Activated T-cell treated with anti-CD3 and anti-CD28 coated beads for 24 hours (primary cell): ENCODE data around the gene ARHGEF7.

Source experiments
- DNase-seq: peaks from one replicate; pipeline ENCODE4 v3.0.0-alpha.2; 2020; ENCODE audit warnings: low read depth

ARHGEF7 gene

DNA sequence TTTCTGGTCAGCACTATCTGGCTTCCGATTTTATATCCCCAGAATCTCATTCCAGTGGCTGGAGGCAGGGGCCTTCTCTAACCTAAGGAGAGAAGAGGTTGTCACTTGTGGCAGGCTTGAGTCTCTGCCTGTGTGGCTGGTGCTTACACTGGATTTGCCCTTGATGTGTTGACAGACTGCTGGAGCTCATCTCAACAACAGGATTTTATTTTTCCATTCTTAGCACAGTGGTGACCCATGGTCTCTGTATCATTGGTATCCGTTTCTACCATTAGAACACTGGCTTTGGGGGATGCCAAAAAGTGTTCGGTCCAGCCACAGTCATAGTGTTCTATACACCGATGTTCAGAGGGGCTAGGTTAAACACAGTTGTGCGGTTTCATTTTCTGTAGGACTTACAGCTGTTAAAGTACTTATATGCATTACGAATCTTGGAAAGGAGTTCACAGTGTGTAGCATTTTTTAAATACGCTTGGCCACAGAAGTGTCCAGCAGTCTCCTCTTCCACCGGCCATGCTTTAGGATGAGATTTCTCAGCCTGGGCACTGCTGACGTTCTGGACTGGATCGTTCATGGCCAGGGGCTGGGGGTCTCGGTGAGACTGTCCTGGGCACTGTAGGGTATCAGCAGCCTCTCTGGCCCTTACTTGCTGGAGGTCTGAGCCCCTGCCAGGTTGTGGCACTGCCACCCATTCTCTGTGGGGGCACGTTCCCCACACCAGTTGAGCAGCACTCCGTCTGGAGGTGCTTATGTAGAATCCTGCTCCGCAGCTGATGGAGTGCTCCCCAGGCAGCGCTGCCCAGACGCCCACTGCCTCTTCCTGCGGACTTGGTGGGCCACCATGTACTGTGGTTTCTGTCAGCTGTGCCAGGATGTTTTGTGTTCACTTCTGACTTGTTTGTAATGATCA is 163.9 kb downstream of the ARHGEF7 start:
- DNase-seq: no peak

DNA sequence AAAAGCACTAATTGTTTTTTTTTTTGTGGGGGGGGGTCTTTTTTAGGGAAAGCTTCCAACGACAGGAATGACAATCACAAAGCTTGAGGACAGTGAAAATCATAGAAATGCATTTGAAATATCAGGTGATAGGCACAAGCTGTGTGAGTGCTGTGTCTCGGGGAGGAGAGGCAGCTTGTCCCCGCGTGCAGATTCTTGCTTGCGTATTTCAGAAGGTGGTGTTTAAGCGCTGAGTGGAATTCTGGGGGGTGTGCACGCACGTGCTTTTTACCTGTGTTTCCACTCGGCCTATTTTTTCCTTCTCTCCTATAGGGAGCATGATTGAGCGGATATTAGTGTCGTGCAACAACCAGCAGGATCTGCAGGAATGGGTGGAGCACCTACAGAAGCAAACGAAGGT is 165.1 kb downstream of the ARHGEF7 start:
- DNase-seq: no peak

DNA sequence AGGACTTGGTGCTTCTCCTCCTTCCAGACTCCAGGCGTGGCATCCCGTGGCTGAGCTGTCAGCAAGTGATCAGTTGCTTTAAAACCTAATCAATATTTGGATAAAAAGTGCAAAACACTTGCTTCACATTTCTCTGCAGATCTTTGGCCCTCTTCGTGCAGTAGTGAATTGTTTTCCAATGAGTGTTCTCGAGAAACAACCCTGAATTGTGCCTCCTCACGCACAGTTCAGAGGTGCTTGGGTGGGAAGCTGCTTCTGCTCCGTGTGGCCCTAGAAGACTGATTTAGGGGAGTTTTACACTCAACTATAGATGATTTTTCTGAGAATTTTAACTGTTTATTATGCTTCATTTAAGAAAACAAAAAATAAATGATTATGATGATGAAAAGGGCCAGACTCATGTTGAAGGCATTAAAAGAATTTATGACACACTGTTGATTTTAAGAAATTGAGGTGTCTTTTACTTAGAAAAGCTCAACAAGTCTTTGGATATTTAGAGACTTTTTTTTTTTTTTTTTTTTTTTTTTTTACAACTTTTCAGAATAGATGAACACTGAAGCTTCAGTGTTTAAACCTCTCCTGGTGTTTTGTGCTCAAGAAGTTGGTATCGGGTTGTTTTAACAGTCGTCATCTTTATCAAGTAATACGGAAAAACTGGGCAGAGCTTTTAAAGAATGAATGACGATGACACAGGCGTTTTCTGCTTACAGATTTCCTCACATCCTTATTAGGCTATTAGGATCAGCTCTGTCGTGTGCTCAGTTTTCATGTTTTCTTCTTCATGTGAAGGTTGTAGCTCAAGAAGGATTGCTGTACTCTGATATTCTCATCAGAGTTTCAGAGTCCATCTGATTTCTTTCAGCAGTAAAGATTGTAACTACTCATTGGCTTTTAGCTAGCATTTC is 165.8 kb downstream of the ARHGEF7 start:
- DNase-seq: no peak

DNA sequence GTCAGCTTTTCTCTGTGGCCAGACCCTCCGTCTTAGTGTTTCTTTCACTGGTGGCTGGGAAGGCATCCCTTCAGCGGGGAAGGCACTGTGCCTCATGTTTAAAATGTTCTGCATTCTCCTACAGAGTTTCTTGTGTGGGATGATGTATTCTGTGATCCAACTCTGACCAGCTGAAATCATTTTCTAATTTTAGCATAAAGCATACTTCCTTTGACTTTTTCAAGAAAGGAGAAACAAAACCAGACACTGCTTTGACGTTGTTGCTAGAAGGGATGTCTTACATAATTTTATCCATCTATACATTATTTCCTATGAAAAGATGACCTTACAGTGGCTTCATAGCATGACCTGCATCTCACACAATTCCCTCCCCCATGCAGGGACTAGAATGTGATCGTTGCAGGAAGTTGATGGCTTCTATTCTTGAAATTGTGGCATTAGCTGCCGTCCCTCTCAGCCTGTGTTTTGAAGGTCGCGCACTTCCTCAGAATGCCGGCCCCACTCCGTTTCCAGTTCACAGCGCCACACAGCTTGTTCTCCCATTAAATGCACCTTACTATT is 166.7 kb downstream of the ARHGEF7 start:
- DNase-seq: no peak

DNA sequence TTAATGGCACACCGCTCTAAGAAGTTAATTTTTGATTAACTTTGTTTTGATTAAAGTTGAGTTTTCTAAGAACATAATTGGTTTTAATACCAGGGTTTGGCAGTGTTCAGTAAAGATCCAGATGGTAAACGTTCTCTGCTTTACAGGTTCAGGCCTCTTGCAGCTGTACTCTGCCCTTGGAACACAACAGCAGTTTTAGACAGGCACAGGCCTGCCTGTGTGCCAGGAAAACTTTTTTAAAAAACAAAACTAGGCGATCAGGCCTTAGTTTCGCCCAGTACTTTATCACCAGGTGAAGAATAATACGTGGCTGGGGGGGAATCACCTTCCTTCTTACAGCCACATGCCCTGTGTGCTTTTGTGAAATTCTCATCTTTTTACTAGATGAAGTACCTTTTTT is 167.3 kb downstream of the ARHGEF7 start:
- no peak for DNase-seq

DNA sequence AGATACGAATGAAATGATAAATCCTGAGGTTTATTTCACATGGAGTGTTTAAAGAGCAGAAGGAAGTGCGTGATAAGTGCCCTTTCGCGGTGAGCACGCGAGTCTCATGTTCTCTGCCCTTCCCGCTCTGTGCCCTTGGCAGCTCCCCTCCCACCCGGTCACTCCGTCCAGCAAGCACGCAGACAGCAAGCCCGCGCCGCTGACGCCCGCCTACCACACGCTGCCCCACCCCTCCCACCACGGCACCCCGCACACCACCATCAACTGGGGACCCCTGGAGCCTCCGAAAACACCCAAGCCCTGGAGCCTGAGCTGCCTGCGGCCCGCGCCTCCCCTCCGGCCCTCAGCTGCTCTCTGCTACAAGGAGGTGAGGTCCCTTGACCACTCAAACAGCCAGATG is 167.9 kb downstream of the ARHGEF7 start:
- no peak for DNase-seq

DNA sequence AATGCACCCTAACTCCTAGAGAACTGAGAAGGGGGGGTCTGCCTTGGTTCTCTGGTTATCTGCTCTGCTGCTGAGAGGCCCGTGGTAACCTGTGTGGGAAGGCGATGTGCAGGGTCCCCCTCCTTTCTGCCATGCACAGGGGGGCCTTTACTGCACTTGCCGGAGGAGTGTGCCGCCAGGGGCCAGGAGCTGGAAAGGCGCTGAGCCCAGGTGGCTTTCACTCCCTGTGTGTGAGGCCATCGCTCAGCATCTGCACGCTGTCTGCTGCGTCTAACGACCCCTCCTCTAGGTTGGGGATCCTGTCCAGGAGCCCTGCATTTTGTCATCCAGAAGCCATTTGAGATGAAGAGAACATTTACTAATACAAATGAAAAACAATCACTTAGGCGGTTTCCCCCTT is 168.3 kb downstream of the ARHGEF7 start:
- DNase-seq: no peak

DNA sequence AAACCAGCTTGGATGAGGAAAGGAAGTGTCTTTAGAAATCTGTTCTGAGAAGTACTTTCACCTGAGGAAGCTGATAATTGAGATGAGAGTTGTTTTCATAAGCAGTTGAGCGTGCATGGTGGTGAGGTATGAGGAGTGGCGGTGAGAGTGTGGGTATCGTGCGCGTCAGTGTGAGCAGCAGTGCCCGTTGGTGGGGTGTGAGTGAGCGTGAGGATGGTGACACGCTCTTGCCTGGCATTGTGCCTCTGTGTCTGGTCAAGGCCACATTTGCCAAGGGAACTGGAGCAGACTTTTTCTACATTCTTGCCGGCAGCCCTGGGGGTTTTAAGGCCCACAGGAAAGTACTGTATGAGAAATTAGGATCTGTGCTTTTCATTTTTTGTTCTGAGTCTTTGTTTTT is 168.9 kb downstream of the ARHGEF7 start:
- no peak for DNase-seq

DNA sequence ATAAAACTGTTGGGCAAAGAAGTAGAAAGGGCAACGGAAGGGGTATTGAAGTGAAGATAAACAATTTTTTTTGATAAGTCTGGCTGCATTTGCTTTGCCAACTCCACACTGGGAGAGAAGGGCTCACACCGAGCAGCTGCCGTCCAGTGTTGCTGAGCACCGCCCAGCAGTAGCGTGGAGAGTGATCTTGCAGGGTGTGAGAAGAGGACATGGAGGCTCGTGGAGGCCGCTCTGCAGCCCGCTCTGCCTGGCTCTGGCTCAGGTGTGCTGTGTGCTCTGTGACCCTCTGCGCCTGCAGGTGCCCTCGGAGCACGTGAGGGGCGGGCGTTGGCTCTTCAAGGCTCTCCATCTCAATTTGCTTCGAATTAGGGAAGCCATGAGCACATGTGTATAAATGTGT is 169.5 kb downstream of the ARHGEF7 start:
- no peak for DNase-seq

DNA sequence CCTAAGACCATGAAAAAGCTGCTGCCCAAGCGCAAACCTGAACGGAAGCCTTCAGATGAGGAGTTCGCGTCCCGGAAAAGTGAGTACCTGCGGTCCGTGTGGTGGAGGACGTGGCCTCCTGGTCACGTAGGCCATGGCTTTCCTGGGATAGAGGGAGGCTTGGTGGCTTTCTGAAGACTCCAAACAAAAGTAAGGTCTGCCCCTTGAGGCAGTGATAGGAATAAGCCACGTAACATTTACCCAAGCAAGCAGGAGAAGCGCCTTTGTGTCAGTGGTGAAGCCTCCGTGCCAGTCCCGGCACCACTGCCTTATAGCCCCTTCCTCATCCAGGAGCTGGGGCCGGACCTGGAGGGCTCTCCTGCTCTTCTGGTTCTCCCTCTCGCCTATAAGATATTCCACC is 171.1 kb downstream of the ARHGEF7 start:
- no peak for DNase-seq

DNA sequence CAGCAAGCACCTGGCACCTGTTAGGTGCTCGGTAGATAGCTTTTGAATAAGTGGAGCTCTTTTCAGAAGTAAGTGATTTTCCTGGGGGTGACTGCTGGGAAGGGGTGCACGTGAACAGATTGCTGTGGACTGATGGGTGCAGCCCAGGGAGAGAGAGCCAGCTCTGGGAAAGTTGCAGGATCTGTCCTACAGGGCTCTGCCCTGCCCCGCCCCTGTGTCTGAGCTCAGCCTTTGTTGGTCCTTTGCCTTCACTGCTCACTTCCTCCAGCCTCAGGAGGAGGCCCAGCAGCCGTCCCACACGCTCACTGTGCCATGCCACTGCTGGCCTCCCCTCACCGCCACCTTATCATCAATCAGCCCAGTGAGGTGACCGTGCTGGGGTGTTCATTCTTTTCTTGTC is 171.6 kb downstream of the ARHGEF7 start:
- DNase-seq: no peak

DNA sequence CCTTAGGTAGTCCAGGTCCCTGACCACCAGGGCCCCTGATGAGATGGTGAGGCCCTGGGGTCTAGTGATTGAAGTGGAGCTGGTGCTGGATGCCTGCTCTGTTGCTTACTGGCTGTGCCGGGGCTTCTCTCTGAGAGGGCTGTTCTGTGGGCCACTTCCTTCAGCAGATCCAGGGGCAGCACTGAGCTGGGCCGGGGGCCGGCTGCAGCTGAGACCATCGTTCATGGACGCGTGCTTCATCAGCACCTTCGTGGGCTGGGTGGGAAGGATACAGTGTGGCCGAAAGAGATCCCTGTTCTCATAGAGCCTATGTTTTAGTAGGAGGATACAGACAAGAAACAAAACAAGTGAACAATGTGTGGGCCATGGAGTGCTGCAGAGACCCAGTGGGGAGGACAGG is 172.1 kb downstream of the ARHGEF7 start:
- no peak for DNase-seq

DNA sequence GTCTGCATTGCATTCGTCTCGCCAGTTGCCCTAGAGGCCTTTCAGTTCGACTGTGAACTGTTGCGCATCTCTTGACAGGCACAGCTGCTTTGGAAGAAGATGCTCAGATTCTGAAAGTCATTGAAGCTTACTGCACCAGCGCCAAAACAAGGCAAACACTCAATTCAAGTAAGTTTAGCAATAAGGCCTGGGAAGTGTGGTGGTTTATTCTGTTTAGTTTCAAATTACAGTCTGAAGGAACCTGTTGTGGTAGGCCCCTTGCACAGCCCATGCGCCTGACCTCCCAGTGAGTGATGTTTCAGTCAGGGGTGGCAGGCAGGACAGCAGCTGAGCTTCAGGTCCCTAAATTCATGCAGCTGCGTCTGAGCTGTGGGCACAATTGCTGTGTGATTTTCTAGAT is 173.2 kb downstream of the ARHGEF7 start:
- DNase-seq: no peak

DNA sequence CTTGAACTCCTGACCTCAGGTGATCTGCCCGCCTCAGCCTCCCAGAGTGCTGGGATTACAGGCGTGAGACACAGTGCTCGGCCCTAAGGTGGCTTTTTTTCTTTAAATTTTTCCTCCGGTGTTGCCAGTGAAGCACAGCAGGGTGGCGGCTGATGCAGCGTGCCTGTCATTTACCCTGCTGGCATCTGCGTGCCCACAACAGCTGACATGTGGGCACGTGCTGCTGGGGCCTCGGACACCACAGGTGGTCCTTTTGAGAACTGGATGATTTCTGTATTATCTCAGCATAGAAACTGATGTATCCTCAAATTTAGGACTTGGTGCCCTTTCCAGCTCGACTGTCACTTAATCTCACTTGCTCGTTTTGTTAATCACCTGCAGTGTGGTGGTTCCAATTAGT is 174.1 kb downstream of the ARHGEF7 start:
- no peak for DNase-seq

DNA sequence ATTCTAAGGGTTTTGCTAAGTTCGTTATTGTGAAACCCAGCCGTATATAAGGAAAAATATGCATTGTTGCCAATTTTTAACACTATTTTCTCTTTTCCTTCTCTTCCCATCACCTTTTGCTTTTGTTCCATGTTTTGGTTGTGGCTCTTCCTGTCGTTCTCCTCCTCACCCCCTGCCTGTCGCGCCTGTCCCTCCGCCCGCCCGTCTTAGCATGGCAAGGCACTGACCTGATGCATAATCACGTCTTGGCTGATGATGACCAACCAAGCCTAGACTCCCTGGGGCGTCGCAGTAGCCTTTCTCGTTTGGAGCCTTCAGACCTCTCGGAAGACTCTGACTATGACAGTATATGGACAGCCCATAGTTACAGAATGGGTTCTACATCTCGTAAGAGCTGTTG is 176.8 kb downstream of the ARHGEF7 start:
- DNase-seq: no peak

DNA sequence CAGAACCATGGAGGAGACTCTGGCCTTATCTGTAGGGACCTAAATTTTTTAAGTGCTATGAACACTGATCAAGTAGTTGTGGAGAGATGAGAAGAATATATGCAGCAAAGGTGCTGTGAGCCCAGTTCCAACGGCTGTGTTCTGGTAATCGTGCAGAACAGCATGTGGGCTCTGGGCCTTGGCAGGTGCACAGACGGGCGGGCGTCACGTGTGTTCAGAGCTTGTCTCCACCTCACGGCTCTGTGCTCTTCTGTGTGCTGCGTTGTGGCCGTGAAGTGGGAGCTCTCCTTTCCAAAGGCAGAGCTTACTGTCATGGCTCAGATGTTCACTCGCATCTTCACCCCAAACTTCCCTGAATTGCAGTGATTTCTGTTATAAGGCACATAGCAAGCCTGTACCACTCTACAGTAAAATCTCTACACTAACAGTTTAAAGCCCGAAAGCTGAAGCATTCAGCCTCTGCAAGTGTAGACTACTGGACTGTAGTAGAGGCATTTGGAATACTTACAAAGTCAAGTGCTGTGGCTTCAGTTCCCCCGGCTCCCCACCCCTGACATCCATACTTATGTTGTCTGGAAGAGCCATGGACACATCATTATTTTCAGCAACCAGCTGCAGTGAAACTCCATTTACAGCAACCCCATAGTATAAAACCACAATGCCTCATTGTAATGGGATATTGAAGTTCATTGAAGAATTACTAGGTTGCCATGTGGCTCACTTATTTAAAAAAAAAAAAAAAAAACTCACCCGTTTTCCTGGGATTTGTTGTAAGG is 177.8 kb downstream of the ARHGEF7 start:
- DNase-seq: no peak

DNA sequence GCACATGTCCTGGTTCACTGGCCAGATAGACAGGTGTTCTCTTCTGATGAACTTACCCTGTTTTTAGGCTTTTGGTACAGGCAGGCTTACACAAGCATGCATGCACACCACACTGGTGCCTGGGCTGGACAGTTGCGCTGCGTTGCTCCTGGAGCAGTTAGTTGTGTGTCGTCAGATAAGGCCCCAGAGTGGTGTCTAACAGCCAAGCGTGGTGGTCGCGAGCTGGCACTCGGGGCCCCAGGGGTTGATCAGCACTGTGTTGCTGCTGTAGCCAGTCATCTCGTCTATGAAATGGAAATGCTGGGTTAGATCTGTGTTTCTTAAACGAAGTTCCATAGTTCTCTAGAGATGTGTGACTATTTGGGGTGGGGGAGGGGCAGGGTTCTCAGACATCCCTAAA is 180.8 kb downstream of the ARHGEF7 start:
- no peak for DNase-seq

DNA sequence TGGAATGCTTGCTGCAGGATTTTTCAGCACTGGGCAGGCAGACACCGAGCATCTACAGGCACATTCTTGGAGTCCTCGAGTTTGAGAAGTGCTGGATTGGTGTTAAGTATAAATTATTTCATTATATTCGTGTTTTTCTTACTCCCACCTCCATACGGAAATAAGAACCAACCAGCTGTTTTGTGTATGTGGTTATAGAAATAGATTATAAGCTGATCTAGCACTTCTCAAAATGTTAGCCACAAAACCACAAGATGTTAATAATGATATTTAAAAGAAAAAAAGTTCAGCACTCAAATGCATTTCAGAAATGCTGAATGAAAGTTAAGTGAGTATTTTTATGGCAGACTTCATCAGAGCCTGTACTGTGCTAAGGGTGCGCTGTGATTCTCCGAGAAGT is 181.3 kb downstream of the ARHGEF7 start:
- DNase-seq: no peak

DNA sequence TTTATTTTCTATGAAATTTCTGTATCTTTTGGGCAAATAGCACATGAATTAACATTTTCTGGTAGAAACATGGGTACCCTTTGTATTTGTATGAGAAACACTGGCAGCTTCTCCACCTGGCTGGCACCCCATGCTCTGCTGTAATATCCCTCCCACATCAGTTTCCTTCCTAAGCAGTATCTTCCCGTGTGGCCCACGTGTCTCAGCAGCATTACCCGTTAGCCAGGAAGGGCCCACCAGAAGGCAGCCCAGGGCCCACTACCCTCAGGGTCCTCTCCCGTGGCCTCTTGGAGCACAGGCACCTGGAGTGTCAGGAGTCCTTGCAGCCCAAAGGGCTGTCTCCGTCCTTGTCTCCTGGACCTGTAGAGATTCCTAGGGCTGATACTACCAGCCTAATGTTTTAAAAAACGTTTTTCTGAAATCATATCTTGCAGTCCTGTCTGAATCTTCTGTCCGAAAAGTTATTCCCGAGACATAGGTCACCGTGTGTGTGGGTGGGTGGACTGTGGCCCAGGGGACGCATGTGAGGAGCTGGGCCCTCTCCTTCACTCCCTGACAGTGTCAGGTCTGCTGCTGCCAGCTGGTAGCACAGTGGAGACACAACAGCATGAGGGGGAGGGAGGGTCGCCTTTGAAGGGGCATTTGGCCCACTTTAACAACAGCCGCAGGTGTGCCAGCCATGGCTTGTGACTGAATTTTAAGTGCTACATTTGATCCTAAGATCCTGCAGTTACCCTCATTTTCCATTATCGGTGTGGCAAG is 183.3 kb downstream of the ARHGEF7 start:
- DNase-seq: no peak

DNA sequence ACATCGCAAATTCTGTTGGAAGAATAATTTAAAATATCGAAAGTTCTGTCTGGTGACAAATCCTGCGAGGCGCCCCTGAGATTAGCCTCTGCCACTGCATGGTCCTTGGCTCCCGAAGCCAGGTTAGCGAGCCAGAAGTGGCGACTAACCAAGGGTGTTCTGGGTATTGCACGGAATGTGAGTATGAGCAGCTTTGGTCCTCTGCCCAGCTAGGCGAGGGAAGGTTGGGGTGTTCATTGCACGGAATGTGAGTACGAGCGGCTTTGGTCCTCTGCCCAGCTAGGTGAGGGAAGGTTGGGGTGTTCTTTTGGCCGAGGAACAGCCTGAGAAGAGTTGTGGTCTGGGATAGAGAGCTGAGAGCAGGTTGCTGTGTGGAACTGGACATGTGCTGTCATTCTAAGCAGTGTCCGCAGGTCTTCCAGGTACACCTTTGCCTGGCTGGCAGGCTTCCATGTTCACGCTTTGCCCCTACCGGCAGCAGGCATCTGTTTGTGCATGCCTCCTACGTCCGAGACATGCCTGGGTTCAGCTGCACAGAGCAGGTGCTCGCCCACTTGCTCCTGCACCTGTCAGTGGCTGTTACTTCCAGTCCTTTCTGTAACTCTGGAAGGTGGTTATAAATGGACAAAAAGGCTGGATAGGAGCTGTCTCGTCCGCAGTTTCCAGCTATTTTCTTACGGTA is 187.1 kb downstream of the ARHGEF7 start:
- DNase-seq: no peak

DNA sequence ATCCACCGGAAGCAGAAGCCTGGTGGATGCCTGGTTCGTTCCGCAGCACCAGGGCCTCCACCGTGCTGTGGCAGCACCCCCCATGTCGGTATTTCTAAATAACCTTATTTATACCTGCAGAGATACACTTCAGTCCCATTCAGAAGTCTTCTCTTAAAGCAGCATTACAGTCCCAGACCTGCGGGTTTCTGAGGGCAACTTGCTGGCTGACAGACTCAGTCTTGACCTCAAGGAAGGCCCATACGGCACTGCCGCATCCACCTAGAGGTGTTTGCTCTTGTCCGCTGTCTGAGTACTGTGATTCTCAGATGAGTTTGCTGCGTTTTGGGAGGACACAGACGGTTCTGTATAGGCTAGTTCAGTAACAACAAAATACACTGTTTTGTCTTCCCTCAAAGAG is 188.4 kb downstream of the ARHGEF7 start:
- no peak for DNase-seq
